ENCODE data around the gene GHR. TPM values are rescaled to one million over a fixed set of nuclear protein-coding genes. Genes with fewer than 3 reads are reported as not detected.

GHR gene
- total and polyA plus RNA-seq, 10 of the 15 experiments (the other 5 are each of a cell fraction or from before 2014, with no cell fraction given), result 0.23 to 10.2 (median 0.48) TPM

DNA sequence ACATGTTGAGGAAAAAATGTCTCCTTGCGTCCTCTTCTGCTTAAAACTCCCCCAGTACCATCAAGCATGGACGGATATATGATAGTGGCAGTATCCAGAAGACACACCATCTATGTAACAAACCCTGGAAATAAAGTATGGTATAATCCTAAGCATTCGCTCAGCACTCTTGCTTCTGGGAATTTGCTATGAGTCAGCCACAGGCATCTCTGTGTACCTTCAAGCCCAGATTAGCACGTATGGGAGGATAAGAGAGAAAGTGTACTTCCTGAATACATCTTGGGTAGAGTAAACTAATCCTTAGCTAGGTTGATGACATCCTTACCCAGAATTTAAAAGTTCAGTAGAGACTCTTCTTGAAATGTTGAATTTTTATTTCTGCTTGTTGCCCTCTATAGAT, 71.2 kb downstream of the GHR start:
- Histone ChIP-seq H3K27me3 (replicated peaks in 1 of 2; ENCODE audit: control insufficient read depth in 2 of 2, insufficient read depth in 2 of 2, low read length in 1 of 2) (no peaks in the 10 kb centered on the region), H3K9me3 (replicated peaks; ENCODE audit: control insufficient read depth, insufficient read depth, low read length) (no peaks in the 10 kb centered on the region), H3K27ac (ENCODE audit: control insufficient read depth, insufficient read depth) (no peak overlapping the region), H3K4me1 (ENCODE audit: control insufficient read depth, insufficient read depth, low read length) (no peaks in the 10 kb centered on the region), H4K20me1 (ENCODE audit: control insufficient read depth, insufficient read depth) (no peaks in the 10 kb centered on the region), H3K36me3 (ENCODE audit: control insufficient read depth in 2 of 2, insufficient read depth in 2 of 2, low read length in 1 of 2) (no peaks in the 10 kb centered on the region), H2AFZ (ENCODE audit: control insufficient read depth, low read depth, low read length) (no peak overlapping the region), H3K79me2 (ENCODE audit: control insufficient read depth, insufficient read depth, low read length) (no peaks in the 10 kb centered on the region), H3K9ac (ENCODE audit: control insufficient read depth, insufficient read depth, low read length) (no peak overlapping the region), H3K4me2 (ENCODE audit: control insufficient read depth, insufficient read depth) (no peak overlapping the region), H3K4me3 (no peak overlapping the region)
- intact Hi-C loops (cut with micrococcal nuclease; ENCODE audit: unreplicated experiment) (no loop called here), in situ Hi-C loops (cut with MboI) (no loop called here)
- FAIRE-seq, result no peak
- ATAC-seq, result no peak
- ChIA-PET CTCF (interaction anchor here (0.9 kb wide), 1 partner anchor 21 kb away, joined by 3 read pairs; no protein-coding TSS in a partner anchor), SMC1A (ENCODE audit: uncharacterized antibody, unreplicated experiment) (interaction anchor here (1.3 to 2.8 kb wide), 2 partner anchors 9 to 11 kb away, joined by 4 to 9 read pairs; no protein-coding TSS in a partner anchor), RAD21 (ENCODE audit: unreplicated experiment) (no interaction called here), POLR2A (no interaction called here)
- no peak for DNase-seq (ENCODE audit: low read depth, low spot score)
- TF ChIP-seq, protein P1, sequence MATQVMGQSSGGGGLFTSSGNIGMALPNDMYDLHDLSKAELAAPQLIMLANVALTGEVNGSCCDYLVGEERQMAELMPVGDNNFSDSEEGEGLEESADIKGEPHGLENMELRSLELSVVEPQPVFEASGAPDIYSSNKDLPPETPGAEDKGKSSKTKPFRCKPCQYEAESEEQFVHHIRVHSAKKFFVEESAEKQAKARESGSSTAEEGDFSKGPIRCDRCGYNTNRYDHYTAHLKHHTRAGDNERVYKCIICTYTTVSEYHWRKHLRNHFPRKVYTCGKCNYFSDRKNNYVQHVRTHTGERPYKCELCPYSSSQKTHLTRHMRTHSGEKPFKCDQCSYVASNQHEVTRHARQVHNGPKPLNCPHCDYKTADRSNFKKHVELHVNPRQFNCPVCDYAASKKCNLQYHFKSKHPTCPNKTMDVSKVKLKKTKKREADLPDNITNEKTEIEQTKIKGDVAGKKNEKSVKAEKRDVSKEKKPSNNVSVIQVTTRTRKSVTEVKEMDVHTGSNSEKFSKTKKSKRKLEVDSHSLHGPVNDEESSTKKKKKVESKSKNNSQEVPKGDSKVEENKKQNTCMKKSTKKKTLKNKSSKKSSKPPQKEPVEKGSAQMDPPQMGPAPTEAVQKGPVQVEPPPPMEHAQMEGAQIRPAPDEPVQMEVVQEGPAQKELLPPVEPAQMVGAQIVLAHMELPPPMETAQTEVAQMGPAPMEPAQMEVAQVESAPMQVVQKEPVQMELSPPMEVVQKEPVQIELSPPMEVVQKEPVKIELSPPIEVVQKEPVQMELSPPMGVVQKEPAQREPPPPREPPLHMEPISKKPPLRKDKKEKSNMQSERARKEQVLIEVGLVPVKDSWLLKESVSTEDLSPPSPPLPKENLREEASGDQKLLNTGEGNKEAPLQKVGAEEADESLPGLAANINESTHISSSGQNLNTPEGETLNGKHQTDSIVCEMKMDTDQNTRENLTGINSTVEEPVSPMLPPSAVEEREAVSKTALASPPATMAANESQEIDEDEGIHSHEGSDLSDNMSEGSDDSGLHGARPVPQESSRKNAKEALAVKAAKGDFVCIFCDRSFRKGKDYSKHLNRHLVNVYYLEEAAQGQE (IDR thresholded peaks at IDR 0.05; ENCODE audit: low read depth, low read length), result no peak
- no peak for TF ChIP-seq ZNF274 (IDR thresholded peaks at IDR 0.05; ENCODE audit: insufficient read depth, insufficient read length)
- no peak for TF ChIP-seq GATAD2B (conservative IDR thresholded peaks at IDR 0.05; ENCODE audit: low read depth)
- no peak for TF ChIP-seq NFXL1 (IDR thresholded peaks at IDR 0.05; ENCODE audit: borderline replicate concordance)
- TF ChIP-seq, protein P2, sequence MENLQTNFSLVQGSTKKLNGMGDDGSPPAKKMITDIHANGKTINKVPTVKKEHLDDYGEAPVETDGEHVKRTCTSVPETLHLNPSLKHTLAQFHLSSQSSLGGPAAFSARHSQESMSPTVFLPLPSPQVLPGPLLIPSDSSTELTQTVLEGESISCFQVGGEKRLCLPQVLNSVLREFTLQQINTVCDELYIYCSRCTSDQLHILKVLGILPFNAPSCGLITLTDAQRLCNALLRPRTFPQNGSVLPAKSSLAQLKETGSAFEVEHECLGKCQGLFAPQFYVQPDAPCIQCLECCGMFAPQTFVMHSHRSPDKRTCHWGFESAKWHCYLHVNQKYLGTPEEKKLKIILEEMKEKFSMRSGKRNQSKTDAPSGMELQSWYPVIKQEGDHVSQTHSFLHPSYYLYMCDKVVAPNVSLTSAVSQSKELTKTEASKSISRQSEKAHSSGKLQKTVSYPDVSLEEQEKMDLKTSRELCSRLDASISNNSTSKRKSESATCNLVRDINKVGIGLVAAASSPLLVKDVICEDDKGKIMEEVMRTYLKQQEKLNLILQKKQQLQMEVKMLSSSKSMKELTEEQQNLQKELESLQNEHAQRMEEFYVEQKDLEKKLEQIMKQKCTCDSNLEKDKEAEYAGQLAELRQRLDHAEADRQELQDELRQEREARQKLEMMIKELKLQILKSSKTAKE (IDR thresholded peaks at IDR 0.05; ENCODE audit: low read depth, poor library complexity, severe bottlenecking), result no peak
- no peak for TF ChIP-seq SMC3 (IDR thresholded peaks at IDR 0.05; ENCODE audit: borderline replicate concordance, low read length)
- no peak for TF ChIP-seq YBX1 (IDR thresholded peaks at IDR 0.05)
- TF ChIP-seq, protein P3, sequence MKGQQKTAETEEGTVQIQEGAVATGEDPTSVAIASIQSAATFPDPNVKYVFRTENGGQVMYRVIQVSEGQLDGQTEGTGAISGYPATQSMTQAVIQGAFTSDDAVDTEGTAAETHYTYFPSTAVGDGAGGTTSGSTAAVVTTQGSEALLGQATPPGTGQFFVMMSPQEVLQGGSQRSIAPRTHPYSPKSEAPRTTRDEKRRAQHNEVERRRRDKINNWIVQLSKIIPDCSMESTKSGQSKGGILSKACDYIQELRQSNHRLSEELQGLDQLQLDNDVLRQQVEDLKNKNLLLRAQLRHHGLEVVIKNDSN (IDR thresholded peaks at IDR 0.05; ENCODE audit: borderline replicate concordance, extremely low read length, insufficient read depth, low read depth, low read length), result no peak
- TF ChIP-seq FOXK2 (IDR thresholded peaks at IDR 0.05), result no peak
- TF ChIP-seq, protein P4, sequence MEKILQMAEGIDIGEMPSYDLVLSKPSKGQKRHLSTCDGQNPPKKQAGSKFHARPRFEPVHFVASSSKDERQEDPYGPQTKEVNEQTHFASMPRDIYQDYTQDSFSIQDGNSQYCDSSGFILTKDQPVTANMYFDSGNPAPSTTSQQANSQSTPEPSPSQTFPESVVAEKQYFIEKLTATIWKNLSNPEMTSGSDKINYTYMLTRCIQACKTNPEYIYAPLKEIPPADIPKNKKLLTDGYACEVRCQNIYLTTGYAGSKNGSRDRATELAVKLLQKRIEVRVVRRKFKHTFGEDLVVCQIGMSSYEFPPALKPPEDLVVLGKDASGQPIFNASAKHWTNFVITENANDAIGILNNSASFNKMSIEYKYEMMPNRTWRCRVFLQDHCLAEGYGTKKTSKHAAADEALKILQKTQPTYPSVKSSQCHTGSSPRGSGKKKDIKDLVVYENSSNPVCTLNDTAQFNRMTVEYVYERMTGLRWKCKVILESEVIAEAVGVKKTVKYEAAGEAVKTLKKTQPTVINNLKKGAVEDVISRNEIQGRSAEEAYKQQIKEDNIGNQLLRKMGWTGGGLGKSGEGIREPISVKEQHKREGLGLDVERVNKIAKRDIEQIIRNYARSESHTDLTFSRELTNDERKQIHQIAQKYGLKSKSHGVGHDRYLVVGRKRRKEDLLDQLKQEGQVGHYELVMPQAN (conservative IDR thresholded peaks at IDR 0.05), result no peak
- 3% methylated on average over 4 of the region's 4 CpGs for WGBS (ENCODE audit: insufficient coverage, insufficient replicate concordance, low lambda C conversion rate, missing lambda C conversion rate)
- no TSS peak for BruUV-seq (replicated peaks)

All from GM12878 (cell line).